Prostate gland (tissue), 2 donors: ENCODE results near the gene AKAP7. TPM values are rescaled to one million over a fixed set of nuclear protein-coding genes. Genes with fewer than 3 reads are reported as not detected.

Experiments used
- DNase-seq: peaks from one replicate; pipeline ENCODE4 v3.0.0-alpha.2; 2019; ENCODE audit warnings: low spot score
- H3K27ac ChIP-seq, 2 donors: fragments of 200-600 bp; sonication (generic); 2 replicates each; pipeline ENCODE4 v1.5.1; 2017 to 2019
- H3K27me3 ChIP-seq: fragments of 200-600 bp; sonication (generic); replicated peaks from 2 replicates; pipeline ENCODE4 v1.5.1; 2019; ENCODE audit not compliant: insufficient read depth
- H3K36me3 ChIP-seq, 2 donors: fragments of 200-600 bp; sonication (generic); 1 replicate in 1 of 2; 2 replicates in 1 of 2; pipeline versions ENCODE4 v1.5.1 to v1.8.1; 2017 to 2019
- H3K4me1 ChIP-seq: fragments of 200-600 bp; sonication (generic); replicated peaks from 2 replicates; pipeline ENCODE4 v1.5.1; 2019
- H3K4me3 ChIP-seq, 2 donors: fragments of 200-600 bp; sonication (generic); 2 replicates each; pipeline ENCODE4 v1.5.1; 2017 to 2019
- H3K9me3 ChIP-seq: fragments of 200-600 bp; sonication (generic); 2 replicates; pipeline ENCODE4 v1.5.1; 2017
- POLR2A ChIP-seq: fragments of 450-650 bp; IDR thresholded peaks from one replicate; pipeline ENCODE4 v1.6.1; 2016; ENCODE audit warnings: antibody characterized with exemption, mild to moderate bottlenecking
- POLR2AphosphoS5 ChIP-seq: sonication (generic); formaldehyde crosslinking; IDR thresholded peaks from one replicate; pipeline ENCODE4 v1.6.1; 2017; ENCODE audit warnings: antibody characterized with exemption
- WGBS: methylation state at CpG from one replicate; pipeline ENCODE4 v1.1.5; 2018; 5-methylcytosine and 5-hydroxymethylcytosine counted together
- intact Hi-C: fragments of 100-400 bp; cut with DNase I; formaldehyde crosslinking; loops from one replicate; pipeline ENCODE4 v1.14.2; 2022
- total RNA-seq, 2 donors: library from RNA; depleted of rRNA; stranded (reverse); fragments of >200 nt; gene quantifications; one replicate each; pipeline ENCODE4 v1.1.0, GENCODE V29; 2016
- TF ChIP-seq, protein P1 (sequence below), 4 experiments: fragments of 200-600 bp in 2 of 4; fragments of 450-650 bp in 2 of 4; sonication (generic) in 2 of 4; IDR thresholded peaks; 1 replicate in 3 of 4; 2 replicates in 1 of 4; pipeline ENCODE4 v1.5.1; 2016 to 2019; ENCODE audit warnings: antibody characterized with exemption in 4 of 4, mild to moderate bottlenecking in 2 of 4, moderate library complexity in 2 of 4

AKAP7 gene
- total RNA-seq, 2 donors from 2014 or later = 23.7 to 34.3 TPM

DNA sequence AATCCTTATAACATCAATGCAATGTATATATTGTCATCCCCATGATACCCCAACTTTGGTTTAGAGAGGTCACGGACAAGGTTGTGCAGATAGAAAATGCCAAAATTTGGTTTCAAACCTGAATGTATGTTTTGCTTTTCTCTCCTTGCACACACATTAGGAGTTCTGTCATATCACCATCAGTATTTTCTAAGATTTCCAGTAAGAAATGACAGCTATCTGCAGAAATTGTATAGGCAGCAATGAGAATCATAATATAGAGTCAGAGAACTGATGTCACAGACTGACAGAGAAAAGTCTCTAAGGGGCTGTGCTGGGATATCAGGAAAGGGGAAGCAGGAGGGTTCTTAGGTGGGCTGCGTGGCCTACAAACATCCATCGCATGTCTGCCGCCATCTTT lies 140.0 kb downstream of the AKAP7 start:
- no peak overlapping the region for H3K27ac ChIP-seq
- H3K4me3 ChIP-seq = no peak overlapping the region
- no peaks in the 10 kb centered on the region for H3K9me3 ChIP-seq
- no peaks in the 10 kb centered on the region for H3K36me3 ChIP-seq
- no peaks in the 10 kb centered on the region for H3K4me1 ChIP-seq
- no peak for DNase-seq
- intact Hi-C loops = no loop called here
- H3K27me3 ChIP-seq = no peaks in the 10 kb centered on the region
- WGBS = 99% methylated on average over 4 of the region's 4 CpGs
- TF ChIP-seq POLR2A = no peak
- no peak for TF ChIP-seq POLR2AphosphoS5
- TF ChIP-seq, protein P1, sequence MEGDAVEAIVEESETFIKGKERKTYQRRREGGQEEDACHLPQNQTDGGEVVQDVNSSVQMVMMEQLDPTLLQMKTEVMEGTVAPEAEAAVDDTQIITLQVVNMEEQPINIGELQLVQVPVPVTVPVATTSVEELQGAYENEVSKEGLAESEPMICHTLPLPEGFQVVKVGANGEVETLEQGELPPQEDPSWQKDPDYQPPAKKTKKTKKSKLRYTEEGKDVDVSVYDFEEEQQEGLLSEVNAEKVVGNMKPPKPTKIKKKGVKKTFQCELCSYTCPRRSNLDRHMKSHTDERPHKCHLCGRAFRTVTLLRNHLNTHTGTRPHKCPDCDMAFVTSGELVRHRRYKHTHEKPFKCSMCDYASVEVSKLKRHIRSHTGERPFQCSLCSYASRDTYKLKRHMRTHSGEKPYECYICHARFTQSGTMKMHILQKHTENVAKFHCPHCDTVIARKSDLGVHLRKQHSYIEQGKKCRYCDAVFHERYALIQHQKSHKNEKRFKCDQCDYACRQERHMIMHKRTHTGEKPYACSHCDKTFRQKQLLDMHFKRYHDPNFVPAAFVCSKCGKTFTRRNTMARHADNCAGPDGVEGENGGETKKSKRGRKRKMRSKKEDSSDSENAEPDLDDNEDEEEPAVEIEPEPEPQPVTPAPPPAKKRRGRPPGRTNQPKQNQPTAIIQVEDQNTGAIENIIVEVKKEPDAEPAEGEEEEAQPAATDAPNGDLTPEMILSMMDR (IDR thresholded peaks at IDR 0.05) = no peak

DNA sequence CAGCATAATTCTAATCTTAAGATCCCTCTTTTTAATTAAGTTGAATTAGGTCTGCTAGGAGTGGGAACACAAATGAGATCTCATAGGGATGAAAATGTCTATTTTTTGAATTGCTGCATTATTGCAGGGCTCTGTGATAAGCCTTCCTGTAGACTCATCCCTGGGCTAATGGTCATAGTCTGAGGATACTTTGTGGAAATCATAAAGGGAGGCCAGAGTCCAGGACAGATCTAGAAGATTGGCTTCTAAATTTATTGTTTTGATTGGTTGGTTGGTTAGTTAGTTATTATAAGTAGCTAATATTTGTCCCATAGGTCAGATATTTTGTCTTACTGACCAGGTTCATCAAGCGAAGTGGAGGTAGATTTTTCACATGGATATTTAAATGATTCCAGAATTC lies 142.3 kb downstream of the AKAP7 start:
- Histone ChIP-seq H3K27ac (no peak overlapping the region), H3K4me1 (no peaks in the 10 kb centered on the region), H3K36me3 (no peaks in the 10 kb centered on the region), H3K9me3 (no peaks in the 10 kb centered on the region), H3K27me3 (no peaks in the 10 kb centered on the region), H3K4me3 (no peak overlapping the region)
- no peak for DNase-seq
- intact Hi-C loops = no loop called here
- TF ChIP-seq POLR2A (no peak), POLR2AphosphoS5 (no peak)
- TF ChIP-seq, protein P1 (IDR thresholded peaks at IDR 0.05) = no peak
- 98% methylated on average over 1 of the region's 1 CpG for WGBS

DNA sequence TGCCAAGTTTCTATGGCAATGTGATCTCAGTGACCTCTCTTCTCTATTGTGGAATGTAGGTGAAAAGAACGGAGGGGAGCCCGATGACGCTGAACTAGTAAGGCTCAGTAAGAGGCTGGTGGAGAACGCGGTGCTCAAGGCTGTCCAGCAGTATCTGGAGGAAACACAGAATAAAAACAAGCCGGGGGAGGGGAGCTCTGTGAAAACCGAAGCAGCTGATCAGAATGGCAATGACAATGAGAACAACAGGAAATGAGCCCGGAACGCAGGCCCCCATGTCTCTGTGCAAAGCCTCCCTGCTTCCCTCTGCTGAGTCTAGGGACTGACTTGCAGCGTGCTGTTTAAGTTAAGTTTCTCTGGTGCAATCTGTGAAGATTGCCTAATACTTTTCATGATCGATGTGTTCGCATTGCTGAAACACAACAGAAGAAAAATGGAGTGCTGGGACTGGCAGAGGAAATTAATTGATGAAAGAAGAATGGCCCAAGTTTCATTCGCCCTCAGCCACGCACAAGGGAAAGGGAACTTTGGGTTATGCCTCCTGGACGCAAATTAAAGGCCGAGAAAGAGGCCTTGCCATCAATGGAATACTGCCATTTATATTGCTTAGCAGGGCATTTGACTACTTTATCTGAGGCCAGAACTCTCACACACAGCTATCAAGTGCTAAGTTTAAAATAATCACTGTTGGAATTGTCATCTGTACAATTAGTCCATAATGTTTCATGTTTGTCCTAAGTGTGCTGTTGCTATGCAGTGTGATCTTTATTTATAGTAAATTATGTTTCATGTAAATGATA lies 146.4 kb downstream of the AKAP7 start:
- no peak overlapping the region for H3K4me3 ChIP-seq
- H3K36me3 ChIP-seq = no peaks in the 10 kb centered on the region
- 63% methylated on average over 16 of the region's 16 CpGs for WGBS
- no peak for DNase-seq
- H3K27me3 ChIP-seq = no peaks in the 10 kb centered on the region
- H3K4me1 ChIP-seq = no peaks in the 10 kb centered on the region
- H3K27ac ChIP-seq = no peak overlapping the region
- no peaks in the 10 kb centered on the region for H3K9me3 ChIP-seq
- intact Hi-C loops = no loop called here
- TF ChIP-seq, protein P1 (IDR thresholded peaks at IDR 0.05) = no peak
- TF ChIP-seq POLR2A = no peak
- no peak for TF ChIP-seq POLR2AphosphoS5

DNA sequence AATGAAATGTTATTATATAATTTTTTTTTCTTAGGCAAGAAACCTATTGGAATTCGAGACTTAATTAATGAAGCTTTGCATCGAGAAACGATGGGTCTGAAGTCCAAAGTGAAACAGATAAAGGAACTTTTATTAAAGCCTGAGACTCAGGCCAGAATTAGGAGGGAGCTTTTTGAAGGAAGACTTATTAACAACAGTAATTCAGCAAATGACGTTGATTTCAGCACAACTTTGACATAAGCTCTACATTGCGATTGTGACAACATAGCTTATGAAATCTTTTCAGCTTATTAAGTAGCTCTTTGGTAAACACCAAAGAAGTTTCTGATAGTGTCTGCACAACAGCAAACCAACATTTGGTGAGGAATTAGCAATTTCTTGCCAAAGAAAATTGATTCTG lies 147.1 kb downstream of the AKAP7 start:
- Histone ChIP-seq H3K4me1 (no peaks in the 10 kb centered on the region), H3K4me3 (no peak overlapping the region), H3K27ac (no peak overlapping the region), H3K9me3 (no peaks in the 10 kb centered on the region), H3K36me3 (no peaks in the 10 kb centered on the region), H3K27me3 (no peaks in the 10 kb centered on the region)
- 87% methylated on average over 5 of the region's 5 CpGs for WGBS
- no peak for DNase-seq
- intact Hi-C loops = no loop called here
- TF ChIP-seq POLR2A = no peak
- TF ChIP-seq POLR2AphosphoS5 = no peak
- TF ChIP-seq, protein P1 (IDR thresholded peaks at IDR 0.05) = no peak
